Smooth muscle cell (in vitro differentiated cells): ENCODE data around the gene P2RX1. TPM values are rescaled to one million over a fixed set of nuclear protein-coding genes. Genes with fewer than 3 reads are reported as not detected.

Experiments
- DNase-seq: peaks from one replicate; lab custom pipeline; 2025; ENCODE audit not compliant: unreplicated experiment; lab: John Stamatoyannopoulos, UW
- H2AFZ ChIP-seq: fragments of 200-600 bp; sonication (generic); 2 replicates; pipeline ENCODE4 v1.6.0; 2016; ENCODE audit warnings: antibody characterized with exemption, low read depth, mild to moderate bottlenecking
- H3F3A ChIP-seq: fragments of 200-600 bp; sonication (generic); 2 replicates; pipeline ENCODE4 v1.6.0; 2017; ENCODE audit warnings: antibody characterized with exemption, low read depth
- H3K27ac ChIP-seq: fragments of 200-600 bp; sonication (generic); 2 replicates; pipeline ENCODE4 v1.5.1; 2016; ENCODE audit warnings: low read depth, mild to moderate bottlenecking
- H3K27me3 ChIP-seq: fragments of 200-600 bp; sonication (generic); 2 replicates; pipeline ENCODE4 v1.6.1; 2016; ENCODE audit warnings: low read depth, mild to moderate bottlenecking
- H3K36me3 ChIP-seq: fragments of 200-600 bp; sonication (generic); 2 replicates; pipeline ENCODE4 v1.5.1; 2016; ENCODE audit warnings: low read depth
- H3K4me1 ChIP-seq: fragments of 200-600 bp; sonication (generic); 2 replicates; pipeline ENCODE4 v1.5.1; 2016; ENCODE audit warnings: low read depth
- H3K4me2 ChIP-seq: fragments of 200-600 bp; sonication (generic); 2 replicates; pipeline ENCODE4 v1.6.0; 2016; ENCODE audit warnings: mild to moderate bottlenecking
- H3K4me3 ChIP-seq: fragments of 200-600 bp; sonication (generic); 2 replicates; pipeline ENCODE4 v1.5.1; 2016; ENCODE audit warnings: mild to moderate bottlenecking
- H3K79me2 ChIP-seq: fragments of 200-600 bp; sonication (generic); 2 replicates; pipeline ENCODE4 v1.6.0; 2016; ENCODE audit warnings: low read depth, mild to moderate bottlenecking
- H3K9ac ChIP-seq: fragments of 200-600 bp; sonication (generic); 2 replicates; pipeline ENCODE4 v1.6.0; 2016; ENCODE audit warnings: low read depth
- H3K9me3 ChIP-seq: fragments of 200-600 bp; sonication (generic); replicated peaks from 2 replicates; pipeline ENCODE4 v1.5.1; 2016; ENCODE audit warnings: low read depth
- H4K20me1 ChIP-seq: fragments of 200-600 bp; sonication (generic); 2 replicates; pipeline ENCODE4 v1.6.0; 2016; ENCODE audit warnings: low read depth
- WGBS: methylation state at CpG from one replicate; pipeline ENCODE4 v1.1.7; 2016; ENCODE audit warnings: low lambda C conversion rate; 5-methylcytosine and 5-hydroxymethylcytosine counted together
- polyA plus RNA-seq: library from polyadenylated mRNA; unstranded; fragments of >200 nt; fragmentation: Nextera tagmentation; extraction: Ambion mirVana; gene quantifications from 2 replicates; pipeline ENCODE4 v1.2.1, GENCODE V29; 2016
- total RNA-seq: library from RNA; depleted of rRNA; stranded (reverse); fragments of >200 nt; gene quantifications from 2 replicates; pipeline ENCODE4 v1.2.3, GENCODE V29; 2014
- TF ChIP-seq, protein P1 (sequence below): fragments of 200-600 bp; sonication (generic); IDR thresholded peaks from 2 replicates; pipeline ENCODE4 v1.5.1; 2017; ENCODE audit warnings: borderline replicate concordance, mild to moderate bottlenecking, antibody characterized with exemption; ENCODE audit not compliant: insufficient read depth, poor library complexity, severe bottlenecking

P2RX1 gene
- total and polyA plus RNA-seq, 2 experiments from 2014 or later: 1.3 to 3.2 TPM

DNA sequence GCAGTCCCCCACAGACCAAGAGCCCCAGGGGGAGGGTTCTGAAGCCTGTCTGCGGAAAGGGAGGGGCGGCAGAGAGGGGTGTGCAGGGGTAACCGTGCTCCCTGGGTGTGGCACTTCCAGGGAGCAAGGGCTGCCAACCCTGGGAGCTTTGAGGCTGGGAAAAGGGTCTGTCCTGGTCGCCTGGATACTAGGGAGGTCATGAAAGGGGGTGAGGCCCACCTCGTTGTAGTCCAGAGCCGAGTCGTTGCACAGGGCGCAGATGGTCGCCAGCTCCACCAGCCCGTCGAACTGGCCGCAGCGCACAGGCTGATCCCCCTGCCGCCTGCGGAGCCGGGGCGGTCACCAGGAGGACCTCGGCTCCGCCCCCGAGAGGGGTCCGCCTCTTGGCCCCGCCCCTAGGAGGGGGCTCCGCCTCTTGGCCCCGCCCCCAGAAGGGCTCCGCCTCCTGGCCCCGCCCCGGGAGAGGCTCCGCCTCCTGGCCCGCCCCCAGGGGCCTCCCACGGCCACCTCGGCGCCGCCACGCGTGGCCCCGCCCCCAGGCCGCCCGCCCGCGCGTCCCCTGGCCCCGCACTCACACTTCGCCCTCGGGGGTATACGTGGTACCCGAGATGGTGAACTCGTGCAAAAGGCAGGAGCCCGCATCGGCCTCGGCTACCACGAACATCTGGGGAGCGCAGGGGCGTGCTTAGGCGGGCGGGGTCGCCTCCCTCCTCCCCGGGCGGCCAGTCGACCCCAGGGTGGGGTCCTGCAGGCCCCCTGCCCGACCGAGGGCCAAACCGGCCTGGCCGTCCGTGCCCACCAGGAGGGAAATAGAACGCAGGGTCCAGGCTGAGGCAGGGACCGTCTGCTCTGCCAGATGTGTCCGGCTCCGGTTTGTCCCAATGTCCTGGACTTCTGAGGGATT lies 28.5 kb upstream of the P2RX1 start:
- Histone ChIP-seq H3K9ac (no peak overlapping the region), H3F3A (no peaks in the 10 kb centered on the region), H4K20me1 (no peaks in the 10 kb centered on the region), H3K9me3 (no peaks in the 10 kb centered on the region), H3K79me2 (no peaks in the 10 kb centered on the region), H3K27ac (no peak overlapping the region), H3K4me3 (peak overlapping the region; percentile 50), H3K4me1 (no peaks in the 10 kb centered on the region), H2AFZ (peak overlapping the region; percentile 97), H3K36me3 (no peaks in the 10 kb centered on the region), H3K27me3 (no peaks in the 10 kb centered on the region), H3K4me2 (peak overlapping the region; percentile 86)
- TF ChIP-seq, protein P1, sequence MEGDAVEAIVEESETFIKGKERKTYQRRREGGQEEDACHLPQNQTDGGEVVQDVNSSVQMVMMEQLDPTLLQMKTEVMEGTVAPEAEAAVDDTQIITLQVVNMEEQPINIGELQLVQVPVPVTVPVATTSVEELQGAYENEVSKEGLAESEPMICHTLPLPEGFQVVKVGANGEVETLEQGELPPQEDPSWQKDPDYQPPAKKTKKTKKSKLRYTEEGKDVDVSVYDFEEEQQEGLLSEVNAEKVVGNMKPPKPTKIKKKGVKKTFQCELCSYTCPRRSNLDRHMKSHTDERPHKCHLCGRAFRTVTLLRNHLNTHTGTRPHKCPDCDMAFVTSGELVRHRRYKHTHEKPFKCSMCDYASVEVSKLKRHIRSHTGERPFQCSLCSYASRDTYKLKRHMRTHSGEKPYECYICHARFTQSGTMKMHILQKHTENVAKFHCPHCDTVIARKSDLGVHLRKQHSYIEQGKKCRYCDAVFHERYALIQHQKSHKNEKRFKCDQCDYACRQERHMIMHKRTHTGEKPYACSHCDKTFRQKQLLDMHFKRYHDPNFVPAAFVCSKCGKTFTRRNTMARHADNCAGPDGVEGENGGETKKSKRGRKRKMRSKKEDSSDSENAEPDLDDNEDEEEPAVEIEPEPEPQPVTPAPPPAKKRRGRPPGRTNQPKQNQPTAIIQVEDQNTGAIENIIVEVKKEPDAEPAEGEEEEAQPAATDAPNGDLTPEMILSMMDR: no peak
- peak; percentile 69 for DNase-seq
- 31% methylated on average over 26 of the region's 68 CpGs for WGBS

DNA sequence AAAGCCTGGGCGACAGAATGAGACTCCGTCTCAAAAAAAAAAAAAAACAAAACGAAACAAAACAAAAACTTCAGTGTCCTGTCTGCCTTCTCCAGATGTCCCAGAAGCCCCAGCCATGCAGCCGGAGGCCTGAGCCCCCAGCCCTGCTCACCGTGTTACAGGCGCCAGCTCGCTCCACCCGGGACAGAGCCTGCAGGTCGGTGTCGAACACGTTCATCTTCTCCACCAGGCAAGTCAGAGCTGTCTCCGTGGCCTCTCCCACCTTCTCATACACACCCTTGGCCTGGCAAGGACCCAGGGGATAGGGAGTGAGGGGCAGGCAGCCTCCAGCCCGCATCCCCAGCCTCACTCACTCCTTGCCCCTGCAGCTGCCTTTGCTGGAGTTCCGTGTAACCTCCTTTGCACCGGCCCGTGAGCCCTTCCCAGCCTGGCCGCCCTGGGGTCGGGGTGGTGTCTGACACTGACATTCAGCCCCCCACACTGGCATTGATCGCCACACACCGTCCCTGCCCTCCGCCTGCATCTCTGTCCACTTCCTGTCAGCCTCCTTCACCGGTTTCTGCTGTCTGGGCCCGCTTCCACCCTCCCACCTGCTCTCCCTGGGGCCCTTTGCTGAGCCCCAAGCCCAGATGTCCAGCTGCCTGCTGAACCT lies 27.1 kb upstream of the P2RX1 start:
- Histone ChIP-seq H3K27ac (no peak overlapping the region), H3K27me3 (no peaks in the 10 kb centered on the region), H3F3A (no peaks in the 10 kb centered on the region), H3K4me2 (peak overlapping the region; percentile 86), H2AFZ (no peak overlapping the region), H3K9me3 (no peaks in the 10 kb centered on the region), H3K79me2 (no peaks in the 10 kb centered on the region), H4K20me1 (no peaks in the 10 kb centered on the region), H3K36me3 (no peaks in the 10 kb centered on the region), H3K4me3 (no peak overlapping the region), H3K9ac (no peak overlapping the region), H3K4me1 (no peaks in the 10 kb centered on the region)
- TF ChIP-seq, protein P1: no peak
- no peak for DNase-seq
- 87% methylated on average over 20 of the region's 23 CpGs for WGBS

DNA sequence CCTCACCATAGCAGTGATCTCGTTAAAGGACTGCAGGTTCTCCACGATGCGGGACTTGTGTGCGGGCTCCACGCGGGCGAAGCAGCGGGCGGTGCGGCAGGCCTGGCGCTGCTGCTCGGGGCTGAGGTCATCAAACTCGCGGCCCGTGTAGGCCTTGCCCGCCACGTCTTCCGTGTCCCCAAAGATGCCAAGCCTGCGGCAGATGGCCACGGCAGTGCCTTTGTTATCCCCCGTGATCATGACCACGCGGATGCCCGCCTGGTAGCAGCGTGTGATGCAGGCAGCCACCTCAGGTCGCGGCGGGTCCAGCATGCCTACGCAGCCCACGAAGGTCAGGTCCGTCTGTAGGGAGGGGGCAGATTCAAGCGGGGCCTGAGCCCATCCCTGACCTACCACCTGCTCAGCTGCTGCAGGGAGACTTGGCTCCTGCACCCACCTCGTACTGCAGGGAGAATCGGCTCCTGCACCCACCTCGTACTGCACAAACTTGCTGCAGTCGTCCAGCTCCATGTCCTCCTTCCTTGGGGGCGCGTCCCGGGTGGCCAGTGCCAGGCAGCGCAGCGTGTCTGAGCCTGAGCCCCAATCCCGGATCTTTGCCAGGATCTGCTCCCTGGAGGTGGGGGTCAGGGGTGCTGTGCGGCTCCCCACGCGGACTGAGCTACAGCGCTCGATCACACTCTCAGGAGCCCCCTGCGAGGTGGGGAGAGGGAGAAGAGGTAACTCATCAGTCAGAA lies 24.9 kb upstream of the P2RX1 start:
- 96% methylated on average over 48 of the region's 48 CpGs for WGBS
- no peaks in the 10 kb centered on the region for H3K79me2 ChIP-seq
- no peak for DNase-seq
- H3K4me1 ChIP-seq: no peaks in the 10 kb centered on the region
- H3K4me2 ChIP-seq: no peak overlapping the region
- H3F3A ChIP-seq: no peaks in the 10 kb centered on the region
- H3K27me3 ChIP-seq: no peaks in the 10 kb centered on the region
- no peak overlapping the region for H3K9ac ChIP-seq
- no peaks in the 10 kb centered on the region for H3K9me3 ChIP-seq
- H3K27ac ChIP-seq: no peak overlapping the region
- TF ChIP-seq, protein P1: no peak
- H2AFZ ChIP-seq: no peak overlapping the region
- no peaks in the 10 kb centered on the region for H4K20me1 ChIP-seq
- no peak overlapping the region for H3K4me3 ChIP-seq
- H3K36me3 ChIP-seq: no peaks in the 10 kb centered on the region
